ENCODE data around the gene CCM2. TPM values are rescaled to one million over a fixed set of nuclear protein-coding genes. Genes with fewer than 3 reads are reported as not detected.

The CCM2 gene
- total and polyA plus RNA-seq, 2 of the 8 experiments (the other 6 are each of a cell fraction or from before 2014, with no cell fraction given) = 31.6 to 41.2 TPM

DNA sequence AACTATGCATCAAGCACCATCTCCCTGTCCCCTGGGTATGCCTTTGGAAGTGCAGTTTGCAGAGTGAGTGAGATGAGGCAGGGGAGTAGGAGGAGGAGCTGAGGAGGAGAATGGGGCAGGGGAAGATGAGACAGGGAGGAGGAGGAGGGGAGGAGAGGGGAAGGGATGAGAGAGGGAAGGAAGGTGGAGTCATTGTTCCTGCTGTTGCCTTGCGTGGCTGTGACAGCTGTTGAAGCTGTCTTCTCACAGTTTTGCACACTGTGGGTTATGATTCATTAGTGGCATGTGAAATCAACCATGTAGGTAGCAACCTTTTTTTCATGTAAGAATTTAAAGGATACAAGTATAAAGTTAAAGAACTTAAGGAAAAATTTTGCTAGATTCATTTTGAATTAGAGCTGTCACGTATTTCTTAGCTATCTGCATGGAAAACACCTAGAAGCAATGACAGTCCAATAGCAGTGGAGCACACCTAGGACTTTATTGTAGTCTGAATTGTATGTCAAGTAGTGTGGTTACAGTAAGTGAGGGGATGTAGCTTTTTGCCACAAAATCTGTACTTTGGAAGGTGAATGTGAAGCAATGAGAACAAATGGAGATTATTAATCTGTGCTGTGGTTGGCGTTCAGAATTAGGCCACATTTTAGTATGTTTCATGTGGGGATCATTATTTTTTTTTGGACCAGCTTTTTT, 21.7 kb downstream of the CCM2 start:
- H2BK12ac ChIP-seq (ENCODE audit: low read depth, low read length) = no peak overlapping the region
- no peaks in the 10 kb centered on the region for H3K4me1 ChIP-seq (replicated peaks in 1 of 4; ENCODE audit: control insufficient read depth in 3 of 4, insufficient read depth in 4 of 4, low read length in 3 of 4)
- DNase-seq (ENCODE audit: low read depth in 1 of 2, low spot score in 2 of 2) = no peak
- peaks cover 3 to 4% of the 10 kb centered on the region in 2 experiments for H4K20me1 ChIP-seq (replicated peaks in 1 of 2; ENCODE audit: control insufficient read depth in 1 of 2, insufficient read depth in 2 of 2, low read length in 2 of 2)
- no peak overlapping the region for H4K8ac ChIP-seq (ENCODE audit: extremely low read depth, insufficient read depth, low read length)
- no peak overlapping the region for H4K5ac ChIP-seq (ENCODE audit: insufficient read length, low read depth, low read length)
- no peaks in the 10 kb centered on the region; a peak in 2 of 8 replicates for H3K36me3 ChIP-seq (ENCODE audit: control insufficient read depth in 2 of 4, insufficient read depth in 4 of 4, low read length in 3 of 4)
- TF ChIP-seq, protein P1, sequence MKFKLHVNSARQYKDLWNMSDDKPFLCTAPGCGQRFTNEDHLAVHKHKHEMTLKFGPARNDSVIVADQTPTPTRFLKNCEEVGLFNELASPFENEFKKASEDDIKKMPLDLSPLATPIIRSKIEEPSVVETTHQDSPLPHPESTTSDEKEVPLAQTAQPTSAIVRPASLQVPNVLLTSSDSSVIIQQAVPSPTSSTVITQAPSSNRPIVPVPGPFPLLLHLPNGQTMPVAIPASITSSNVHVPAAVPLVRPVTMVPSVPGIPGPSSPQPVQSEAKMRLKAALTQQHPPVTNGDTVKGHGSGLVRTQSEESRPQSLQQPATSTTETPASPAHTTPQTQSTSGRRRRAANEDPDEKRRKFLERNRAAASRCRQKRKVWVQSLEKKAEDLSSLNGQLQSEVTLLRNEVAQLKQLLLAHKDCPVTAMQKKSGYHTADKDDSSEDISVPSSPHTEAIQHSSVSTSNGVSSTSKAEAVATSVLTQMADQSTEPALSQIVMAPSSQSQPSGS (IDR thresholded peaks at IDR 0.05; ENCODE audit: low read length) = no peak
- no peak for TF ChIP-seq POU5F1 (IDR thresholded peaks at IDR 0.05; ENCODE audit: low read depth, low read length)
- TF ChIP-seq RBBP5 (IDR thresholded peaks at IDR 0.05; ENCODE audit: borderline replicate concordance, low read depth, low read length) = no peak
- TF ChIP-seq, protein P2, sequence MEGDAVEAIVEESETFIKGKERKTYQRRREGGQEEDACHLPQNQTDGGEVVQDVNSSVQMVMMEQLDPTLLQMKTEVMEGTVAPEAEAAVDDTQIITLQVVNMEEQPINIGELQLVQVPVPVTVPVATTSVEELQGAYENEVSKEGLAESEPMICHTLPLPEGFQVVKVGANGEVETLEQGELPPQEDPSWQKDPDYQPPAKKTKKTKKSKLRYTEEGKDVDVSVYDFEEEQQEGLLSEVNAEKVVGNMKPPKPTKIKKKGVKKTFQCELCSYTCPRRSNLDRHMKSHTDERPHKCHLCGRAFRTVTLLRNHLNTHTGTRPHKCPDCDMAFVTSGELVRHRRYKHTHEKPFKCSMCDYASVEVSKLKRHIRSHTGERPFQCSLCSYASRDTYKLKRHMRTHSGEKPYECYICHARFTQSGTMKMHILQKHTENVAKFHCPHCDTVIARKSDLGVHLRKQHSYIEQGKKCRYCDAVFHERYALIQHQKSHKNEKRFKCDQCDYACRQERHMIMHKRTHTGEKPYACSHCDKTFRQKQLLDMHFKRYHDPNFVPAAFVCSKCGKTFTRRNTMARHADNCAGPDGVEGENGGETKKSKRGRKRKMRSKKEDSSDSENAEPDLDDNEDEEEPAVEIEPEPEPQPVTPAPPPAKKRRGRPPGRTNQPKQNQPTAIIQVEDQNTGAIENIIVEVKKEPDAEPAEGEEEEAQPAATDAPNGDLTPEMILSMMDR (IDR thresholded peaks at IDR 0.05; ENCODE audit: control extremely low read depth in 1 of 3, insufficient read depth in 1 of 3, low read depth in 1 of 3, low read length in 3 of 3) = no peak
- TF ChIP-seq RFX5 (IDR thresholded peaks at IDR 0.05; ENCODE audit: borderline replicate concordance, low read depth, low read length) = no peak
- TF ChIP-seq EGR1 (IDR thresholded peaks at IDR 0.05; ENCODE audit: borderline replicate concordance, low read depth, low read length) = no peak
- no peak for TF ChIP-seq KDM5A (IDR thresholded peaks at IDR 0.05; ENCODE audit: low read length)
- ChIA-PET POLR2A (ENCODE audit: partially characterized antibody) (interaction anchor here (0.9 kb wide), 1 partner anchor 140 kb away, joined by 4 read pairs; no protein-coding TSS in a partner anchor), CTCF (ENCODE audit: partially characterized antibody) (interaction anchor here (0.6 to 2.2 kb wide), 6 partner anchors 10 to 604 kb away, joined by 3 to 10 read pairs (median 3); no protein-coding TSS in a partner anchor)
- H4K91ac ChIP-seq (replicated peaks; ENCODE audit: insufficient read length, low read length) = no peak overlapping the region
- H3K27me3 ChIP-seq (replicated peaks in 1 of 4; ENCODE audit: control insufficient read depth in 3 of 4, extremely low read depth in 1 of 4, insufficient read depth in 3 of 4, low read length in 3 of 4) = no peaks in the 10 kb centered on the region
- H3K9me3 ChIP-seq (ENCODE audit: insufficient read depth in 2 of 2, low read depth in 1 of 2, low read length in 1 of 2) = peaks cover 0 to 7% of the 10 kb centered on the region in 2 experiments; a peak in 1 of 4 replicates
- no peak overlapping the region for H3K23ac ChIP-seq (ENCODE audit: insufficient read length)
- H3K56ac ChIP-seq (replicated peaks; ENCODE audit: insufficient read length, low read depth, low read length) = no peak overlapping the region
- no peak overlapping the region; a peak in 1 of 7 replicates for H3K9ac ChIP-seq (replicated peaks in 1 of 4; ENCODE audit: extremely low read depth in 1 of 4, low read depth in 3 of 4, low read length in 3 of 4)
- no peak for FAIRE-seq
- peaks cover 0 to 18% of the 10 kb centered on the region in 2 experiments; a peak in 2 of 4 replicates for H3K79me2 ChIP-seq (ENCODE audit: control insufficient read depth in 1 of 2, insufficient read depth in 2 of 2, low read length in 2 of 2)
- no peak overlapping the region for H2BK5ac ChIP-seq (ENCODE audit: low read depth, low read length)
- no peak overlapping the region for H3K4me2 ChIP-seq (ENCODE audit: insufficient read depth in 1 of 2, low read depth in 2 of 2, low read length in 2 of 2)
- WGBS, 2 experiments (ENCODE audit: extremely low coverage in 1 of 2, insufficient coverage in 1 of 2, insufficient read length in 1 of 2, insufficient replicate concordance in 2 of 2, low coverage in 1 of 2, low lambda C conversion rate in 2 of 2, missing lambda C conversion rate in 1 of 2) = 87% methylated on average over 3 of the region's 3 CpGs; no CpG with 5 or more reads in 1 of the 2 experiments
- H2BK120ac ChIP-seq (replicated peaks; ENCODE audit: low read depth, low read length) = no peak overlapping the region
- no peak overlapping the region for H3K4me3 ChIP-seq (ENCODE audit: extremely low read depth in 1 of 4, insufficient read depth in 2 of 4, low read depth in 3 of 4, low read length in 4 of 4)
- no peak overlapping the region for H3K4ac ChIP-seq (replicated peaks; ENCODE audit: insufficient read length, low read depth, low read length)
- no peak overlapping the region for H3K14ac ChIP-seq (ENCODE audit: insufficient read length)
- peaks cover 3% of the 10 kb centered on the region for H3K79me1 ChIP-seq (ENCODE audit: low read depth, low read length)
- H3K18ac ChIP-seq (ENCODE audit: extremely low read depth, low read length) = no peak overlapping the region
- H3K23me2 ChIP-seq (ENCODE audit: low read depth, low read length) = no peaks in the 10 kb centered on the region
- 0 out of 2 replicates have a peak overlapping the region, but pooled peaks have one; percentile 85 for H2AK5ac ChIP-seq (ENCODE audit: low read depth, low read length)
- H2BK20ac ChIP-seq (ENCODE audit: low read length) = no peak overlapping the region
- H2BK15ac ChIP-seq (ENCODE audit: low read length) = no peak overlapping the region
- no peak overlapping the region for H2AFZ ChIP-seq (ENCODE audit: low read length)
- H3K27ac ChIP-seq (ENCODE audit: low read depth, low read length) = no peak overlapping the region

Data from H1 (cell line).